Fibroblast of lung (primary cell): ENCODE results near the gene FHOD3. TPM values are rescaled to one million over a fixed set of nuclear protein-coding genes. Genes with fewer than 3 reads are reported as not detected.

Experiments
- DNase-seq, 2 donors: peaks; one replicate each; pipeline versions ENCODE4 v3.0.0 to v3.0.0-alpha.2; 2010; ENCODE audit warnings: low read depth in 2 of 2
- H2AFZ ChIP-seq: 2 replicates; pipeline ENCODE4 v1.5.1; 2012; ENCODE audit warnings: low read length, control low read depth, inconsistent platforms
- H3K27ac ChIP-seq: 2 replicates; pipeline ENCODE4 v1.5.1; 2011; ENCODE audit warnings: low read length, control low read depth; ENCODE audit not compliant: insufficient read depth
- H3K27me3 ChIP-seq: 2 replicates; pipeline ENCODE4 v1.5.1; 2011; ENCODE audit warnings: mild to moderate bottlenecking, low read length; ENCODE audit not compliant: control insufficient read depth, insufficient read depth
- H3K36me3 ChIP-seq: 2 replicates; pipeline ENCODE4 v1.5.1; 2011; ENCODE audit warnings: low read length; ENCODE audit not compliant: control insufficient read depth, insufficient read depth
- H3K4me1 ChIP-seq: 2 replicates; pipeline ENCODE4 v1.5.1; 2011; ENCODE audit warnings: low read length; ENCODE audit not compliant: control insufficient read depth, insufficient read depth; ENCODE audit errors: extremely low read depth
- H3K4me2 ChIP-seq: 2 replicates; pipeline ENCODE4 v1.5.1; 2011; ENCODE audit warnings: low read length, control low read depth; ENCODE audit not compliant: insufficient read depth; ENCODE audit errors: extremely low read depth
- H3K4me3 ChIP-seq, 4 experiments: fragments of 200-600 bp in 1 of 4; sonication (generic) in 1 of 4; replicated peaks in 1 of 4; 2 replicates each; pipeline ENCODE4 v1.5.1; 2011 to 2016; ENCODE audit warnings: low read length in 4 of 4, low read depth in 3 of 4, mild to moderate bottlenecking in 3 of 4, control low read depth in 2 of 4, inconsistent platforms in 1 of 4, mixed read lengths in 1 of 4; ENCODE audit not compliant: insufficient read depth in 1 of 4; ENCODE audit errors: control extremely low read depth in 1 of 4
- H3K79me2 ChIP-seq: 2 replicates; pipeline ENCODE4 v1.5.1; 2012; ENCODE audit warnings: mild to moderate bottlenecking, low read length, inconsistent platforms; ENCODE audit not compliant: control insufficient read depth, insufficient read depth
- H3K9ac ChIP-seq: 2 replicates; pipeline ENCODE4 v1.5.1; 2011; ENCODE audit warnings: mild to moderate bottlenecking, low read length, control low read depth; ENCODE audit not compliant: insufficient read depth
- H3K9me3 ChIP-seq: 2 replicates; pipeline ENCODE4 v1.5.1; 2012; ENCODE audit warnings: low read depth, low read length; ENCODE audit not compliant: control insufficient read depth, insufficient read depth
- H4K20me1 ChIP-seq: 2 replicates; pipeline ENCODE4 v1.5.1; 2011; ENCODE audit warnings: low read length; ENCODE audit not compliant: control insufficient read depth, insufficient read depth; ENCODE audit errors: extremely low read depth
- EZH2 ChIP-seq: IDR thresholded peaks from 2 replicates; pipeline ENCODE4 v1.5.1; 2012; ENCODE audit warnings: low read length, control low read depth, mild to moderate bottlenecking; ENCODE audit errors: missing control alignments
- polyA plus RNA-seq, 2 donors: library from polyadenylated mRNA; depleted of rRNA in 1 of 2; stranded (reverse) in 1 of 2; unstranded in 1 of 2; fragments of >200 nt; gene quantifications; 2 replicates each; pipeline ENCODE4 v1.2.1, GENCODE V29; 2011 to 2012; ENCODE audit warnings: missing spikeins in 1 of 2
- total RNA-seq: library from RNA; depleted of rRNA; stranded (reverse); fragments of >200 nt; gene quantifications from 2 replicates; pipeline ENCODE4 v1.2.1, GENCODE V29; 2014
- TF ChIP-seq, protein P1 (sequence below), 2 donors: IDR thresholded peaks in 1 of 2; conservative IDR thresholded peaks in 1 of 2; 1 replicate in 1 of 2; 2 replicates in 1 of 2; pipeline ENCODE4 v1.5.1; 2011 to 2012; ENCODE audit warnings: low read length in 2 of 2, control low read depth in 1 of 2, inconsistent platforms in 1 of 2, low read depth in 1 of 2, mild to moderate bottlenecking in 1 of 2

Gene FHOD3
- total and polyA plus RNA-seq, 2 donors (not counting 1 experiment from before 2014, with no cell fraction given) = 16.1 to 28.2 TPM

DNA sequence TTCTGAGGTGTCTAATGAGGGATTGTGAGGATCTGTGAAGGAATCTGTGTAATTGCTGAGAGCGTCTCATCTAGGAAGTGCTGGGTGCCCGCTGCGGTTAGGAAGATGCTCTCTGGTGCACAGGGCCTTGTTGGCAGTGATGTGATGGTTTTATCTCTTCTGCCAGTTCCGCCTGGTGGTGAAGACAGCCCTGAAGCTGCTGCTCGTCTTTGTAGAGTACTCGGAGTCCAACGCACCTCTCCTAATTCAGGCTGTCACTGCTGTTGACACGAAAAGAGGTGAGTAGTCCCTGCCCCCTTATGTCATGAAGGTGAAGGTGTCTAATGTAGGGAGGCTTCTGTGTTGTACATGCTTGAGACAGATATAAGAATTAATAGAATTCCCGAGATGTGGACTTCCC lies 297.1 kb downstream of the FHOD3 start:
- Histone ChIP-seq H3K27ac (no peak overlapping the region), H4K20me1 (no peaks in the 10 kb centered on the region), H3K9me3 (no peaks in the 10 kb centered on the region), H3K79me2 (no peaks in the 10 kb centered on the region), H3K4me2 (no peak overlapping the region), H3K36me3 (no peaks in the 10 kb centered on the region), H3K4me3 (no peak overlapping the region), H3K27me3 (no peaks in the 10 kb centered on the region), H2AFZ (no peak overlapping the region), H3K9ac (no peak overlapping the region), H3K4me1 (no peaks in the 10 kb centered on the region)
- DNase-seq = no peak
- TF ChIP-seq, protein P1, sequence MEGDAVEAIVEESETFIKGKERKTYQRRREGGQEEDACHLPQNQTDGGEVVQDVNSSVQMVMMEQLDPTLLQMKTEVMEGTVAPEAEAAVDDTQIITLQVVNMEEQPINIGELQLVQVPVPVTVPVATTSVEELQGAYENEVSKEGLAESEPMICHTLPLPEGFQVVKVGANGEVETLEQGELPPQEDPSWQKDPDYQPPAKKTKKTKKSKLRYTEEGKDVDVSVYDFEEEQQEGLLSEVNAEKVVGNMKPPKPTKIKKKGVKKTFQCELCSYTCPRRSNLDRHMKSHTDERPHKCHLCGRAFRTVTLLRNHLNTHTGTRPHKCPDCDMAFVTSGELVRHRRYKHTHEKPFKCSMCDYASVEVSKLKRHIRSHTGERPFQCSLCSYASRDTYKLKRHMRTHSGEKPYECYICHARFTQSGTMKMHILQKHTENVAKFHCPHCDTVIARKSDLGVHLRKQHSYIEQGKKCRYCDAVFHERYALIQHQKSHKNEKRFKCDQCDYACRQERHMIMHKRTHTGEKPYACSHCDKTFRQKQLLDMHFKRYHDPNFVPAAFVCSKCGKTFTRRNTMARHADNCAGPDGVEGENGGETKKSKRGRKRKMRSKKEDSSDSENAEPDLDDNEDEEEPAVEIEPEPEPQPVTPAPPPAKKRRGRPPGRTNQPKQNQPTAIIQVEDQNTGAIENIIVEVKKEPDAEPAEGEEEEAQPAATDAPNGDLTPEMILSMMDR (conservative IDR thresholded peaks at IDR 0.05 in 1 of 2, IDR thresholded peaks at IDR 0.05 in 1 of 2; ENCODE audit: low read depth in 1 of 2, low read length in 2 of 2) = no peak
- TF ChIP-seq EZH2 = no peak

DNA sequence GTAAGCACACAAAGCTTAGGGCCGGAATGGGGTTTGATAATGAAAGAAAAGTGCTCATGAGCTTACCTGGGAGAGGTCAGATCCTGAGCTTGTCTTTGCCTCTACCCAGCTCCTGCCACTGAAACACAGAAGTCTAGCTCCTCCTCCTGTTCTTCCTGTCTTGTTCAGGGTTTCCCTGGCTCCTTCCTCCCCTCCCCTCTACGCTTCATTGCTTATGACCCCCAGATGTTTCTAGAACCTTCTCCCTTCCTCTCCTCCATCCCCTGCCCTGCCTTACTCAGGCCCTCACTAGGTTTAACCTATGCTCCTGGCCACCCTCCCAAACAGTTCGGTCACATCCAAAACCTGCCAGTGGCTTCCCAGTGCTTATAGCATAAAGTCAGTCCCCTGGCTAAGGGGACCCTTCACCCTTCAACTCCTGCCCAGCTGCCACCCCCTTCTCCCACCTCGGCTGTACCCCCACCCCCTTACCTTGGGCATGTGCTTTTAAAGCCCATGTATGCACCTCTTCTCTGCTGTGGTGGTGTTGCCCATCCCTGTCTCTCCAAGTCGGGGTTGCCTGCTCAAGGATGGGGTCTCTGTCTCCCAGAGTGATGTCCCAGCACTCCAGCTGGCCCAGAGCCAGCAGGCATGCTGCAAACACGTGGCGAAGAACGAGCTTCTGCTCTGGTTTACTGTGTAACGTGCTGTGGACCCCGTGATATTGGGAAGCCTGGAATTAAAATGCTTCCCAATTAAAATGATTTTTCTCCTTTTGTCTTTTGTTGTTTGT lies 297.7 kb downstream of the FHOD3 start:
- H3K4me3 ChIP-seq = no peak overlapping the region
- no peak for DNase-seq
- H3K4me1 ChIP-seq = no peaks in the 10 kb centered on the region
- H3K9ac ChIP-seq = no peak overlapping the region
- H3K79me2 ChIP-seq = no peaks in the 10 kb centered on the region
- H3K27ac ChIP-seq = no peak overlapping the region
- no peaks in the 10 kb centered on the region for H4K20me1 ChIP-seq
- H2AFZ ChIP-seq = no peak overlapping the region
- no peaks in the 10 kb centered on the region for H3K27me3 ChIP-seq
- H3K36me3 ChIP-seq = no peaks in the 10 kb centered on the region
- no peak for TF ChIP-seq EZH2
- TF ChIP-seq, protein P1 (conservative IDR thresholded peaks at IDR 0.05 in 1 of 2, IDR thresholded peaks at IDR 0.05 in 1 of 2; ENCODE audit: low read depth in 1 of 2, low read length in 2 of 2) = no peak
- no peak overlapping the region for H3K4me2 ChIP-seq
- no peaks in the 10 kb centered on the region for H3K9me3 ChIP-seq

DNA sequence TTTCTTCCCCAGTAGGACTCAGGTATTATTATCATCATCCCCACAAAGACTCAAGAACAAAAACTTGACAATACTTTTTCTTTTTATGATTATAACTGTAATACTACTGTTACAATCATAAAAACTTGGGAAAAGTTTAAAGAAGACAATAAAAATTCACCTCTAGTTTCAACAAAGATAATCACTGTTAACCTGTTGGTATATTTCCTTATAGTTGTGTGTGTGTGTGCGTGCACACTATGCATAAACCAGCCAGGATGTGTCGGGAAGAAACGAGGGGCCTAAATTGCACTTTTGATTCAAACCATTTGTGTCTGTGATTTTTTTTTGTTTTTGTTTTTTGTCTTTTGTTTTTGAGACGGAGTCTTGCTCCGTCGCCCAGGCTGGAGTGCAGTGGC lies 298.3 kb downstream of the FHOD3 start:
- H3K36me3 ChIP-seq = no peaks in the 10 kb centered on the region
- no peak overlapping the region for H3K4me3 ChIP-seq
- H3K9ac ChIP-seq = no peak overlapping the region
- no peaks in the 10 kb centered on the region for H3K27me3 ChIP-seq
- TF ChIP-seq, protein P1 (conservative IDR thresholded peaks at IDR 0.05 in 1 of 2, IDR thresholded peaks at IDR 0.05 in 1 of 2; ENCODE audit: low read depth in 1 of 2, low read length in 2 of 2) = no peak
- TF ChIP-seq EZH2 = no peak
- no peak overlapping the region for H3K27ac ChIP-seq
- no peak overlapping the region for H3K4me2 ChIP-seq
- no peak overlapping the region for H2AFZ ChIP-seq
- no peaks in the 10 kb centered on the region for H3K79me2 ChIP-seq
- no peaks in the 10 kb centered on the region for H3K9me3 ChIP-seq
- no peaks in the 10 kb centered on the region for H4K20me1 ChIP-seq
- no peaks in the 10 kb centered on the region for H3K4me1 ChIP-seq
- no peak for DNase-seq
